ENCODE results near the gene SLC35F1. TPM values are rescaled to one million over a fixed set of nuclear protein-coding genes. Genes with fewer than 3 reads are reported as not detected.

Gene SLC35F1
- polyA plus RNA-seq, 1 donor (not counting 4 experiments of a cell fraction or from before 2014, with no cell fraction given): not detected

GRCh38 chr6:118083711-118084110 is 176.6 kb downstream of the SLC35F1 start:
- no peaks in the 10 kb centered on the region for H3K9me1 ChIP-seq (ENCODE audit: control insufficient read depth, extremely low read depth, insufficient read depth, low read length)
- H3K4me1 ChIP-seq (ENCODE audit: control insufficient read depth, extremely low read depth, insufficient read depth, low read length): no peaks in the 10 kb centered on the region
- DNase-seq (ENCODE audit: low read depth, low spot score): no peak
- no peaks in the 10 kb centered on the region for H3K9me3 ChIP-seq (ENCODE audit: control insufficient read depth, low read depth, low read length)
- no peaks in the 10 kb centered on the region for H3K27me3 ChIP-seq (ENCODE audit: control insufficient read depth, extremely low read depth, insufficient read depth, low read length)
- no peak for FAIRE-seq
- dilution Hi-C loops (cut with MboI; ENCODE audit: extremely low pct_ligation_motif_present, low sequenced_read_pairs): no loop called here
- H3K36me3 ChIP-seq (ENCODE audit: control insufficient read depth in 2 of 2, extremely low read depth in 1 of 2, insufficient read depth in 2 of 2, low read length in 2 of 2): no peaks in the 10 kb centered on the region
- no peak overlapping the region for H3K4me3 ChIP-seq (ENCODE audit: control insufficient read depth in 2 of 3, extremely low read depth in 1 of 3, insufficient read depth in 2 of 3, low read depth in 1 of 3, low read length in 3 of 3)
- no peak for TF ChIP-seq CTCF (optimal IDR thresholded peaks at IDR 0.05 in 1 of 3, IDR thresholded peaks at IDR 0.05 in 1 of 3, conservative IDR thresholded peaks at IDR 0.05 in 1 of 3; ENCODE audit: extremely low read depth in 1 of 3, insufficient read depth in 2 of 3, low read length in 3 of 3)
- TF ChIP-seq EZH2 (IDR thresholded peaks at IDR 0.05; ENCODE audit: low read length): no peak
- no peak overlapping the region for H3K9ac ChIP-seq (ENCODE audit: control insufficient read depth, extremely low read depth, insufficient read depth, low read length)
- no peak overlapping the region for H3K4me2 ChIP-seq (ENCODE audit: control insufficient read depth, extremely low read depth, insufficient read depth, low read depth, low read length)
- H4K20me1 ChIP-seq (ENCODE audit: control insufficient read depth, extremely low read depth, insufficient read depth, low read length): no peaks in the 10 kb centered on the region
- H3K79me2 ChIP-seq (ENCODE audit: control insufficient read depth, insufficient read depth, low read length): no peaks in the 10 kb centered on the region
- H3K27ac ChIP-seq (ENCODE audit: control insufficient read depth, insufficient read depth, low read length): no peak overlapping the region
- H2AFZ ChIP-seq (ENCODE audit: control insufficient read depth, low read length): no peak overlapping the region

GRCh38 chr6:118085665-118086064 is 178.6 kb downstream of the SLC35F1 start:
- no peak overlapping the region for H3K27ac ChIP-seq (ENCODE audit: control insufficient read depth, insufficient read depth, low read length)
- no peak overlapping the region for H3K4me3 ChIP-seq (ENCODE audit: control insufficient read depth in 2 of 3, extremely low read depth in 1 of 3, insufficient read depth in 2 of 3, low read depth in 1 of 3, low read length in 3 of 3)
- H2AFZ ChIP-seq (ENCODE audit: control insufficient read depth, low read length): no peak overlapping the region
- no peak overlapping the region for H3K4me2 ChIP-seq (ENCODE audit: control insufficient read depth, extremely low read depth, insufficient read depth, low read depth, low read length)
- H3K27me3 ChIP-seq (ENCODE audit: control insufficient read depth, extremely low read depth, insufficient read depth, low read length): no peaks in the 10 kb centered on the region
- TF ChIP-seq EZH2 (IDR thresholded peaks at IDR 0.05; ENCODE audit: low read length) (no peak), CTCF (optimal IDR thresholded peaks at IDR 0.05 in 1 of 3, IDR thresholded peaks at IDR 0.05 in 1 of 3, conservative IDR thresholded peaks at IDR 0.05 in 1 of 3; ENCODE audit: extremely low read depth in 1 of 3, insufficient read depth in 2 of 3, low read length in 3 of 3) (no peak)
- no peak for DNase-seq (ENCODE audit: low read depth, low spot score)
- dilution Hi-C loops (cut with MboI; ENCODE audit: extremely low pct_ligation_motif_present, low sequenced_read_pairs): no loop called here
- no peaks in the 10 kb centered on the region for H3K9me1 ChIP-seq (ENCODE audit: control insufficient read depth, extremely low read depth, insufficient read depth, low read length)
- no peaks in the 10 kb centered on the region for H4K20me1 ChIP-seq (ENCODE audit: control insufficient read depth, extremely low read depth, insufficient read depth, low read length)
- H3K4me1 ChIP-seq (ENCODE audit: control insufficient read depth, extremely low read depth, insufficient read depth, low read length): no peaks in the 10 kb centered on the region
- H3K9ac ChIP-seq (ENCODE audit: control insufficient read depth, extremely low read depth, insufficient read depth, low read length): no peak overlapping the region
- H3K79me2 ChIP-seq (ENCODE audit: control insufficient read depth, insufficient read depth, low read length): no peaks in the 10 kb centered on the region
- no peaks in the 10 kb centered on the region for H3K9me3 ChIP-seq (ENCODE audit: control insufficient read depth, low read depth, low read length)
- no peaks in the 10 kb centered on the region for H3K36me3 ChIP-seq (ENCODE audit: control insufficient read depth in 2 of 2, extremely low read depth in 1 of 2, insufficient read depth in 2 of 2, low read length in 2 of 2)
- FAIRE-seq: no peak
